Psoas muscle (tissue), 8 donors: Measurements from ENCODE around the gene EYS. TPM values are rescaled to one million over a fixed set of nuclear protein-coding genes. Genes with fewer than 3 reads are reported as not detected.

Source experiments
- ATAC-seq, 4 donors: fragments of 200-7000 bp; cut with Tn5 transposase; one replicate each; pipeline ENCODE4 v1.9.1; 2020; ENCODE audit warnings: moderate library complexity in 3 of 4, mild to moderate bottlenecking in 2 of 4
- DNase-seq, 2 donors: peaks; one replicate each; pipeline ENCODE4 v3.0.0-alpha.2; 2020
- H3K27ac ChIP-seq: fragments of 200-600 bp; one replicate; pipeline ENCODE4 v1.8.0; 2022
- H3K27me3 ChIP-seq, 3 donors: fragments of 200-600 bp in 1 of 3; one replicate each; pipeline versions ENCODE4 v1.6.1 to v1.8.0; 2013 to 2022; ENCODE audit warnings: low read length in 2 of 3, mild to moderate bottlenecking in 2 of 3, moderate library complexity in 1 of 3; ENCODE audit not compliant: insufficient read depth in 3 of 3
- H3K36me3 ChIP-seq, 2 donors: fragments of 200-600 bp in 1 of 2; one replicate each; pipeline versions ENCODE4 v1.6.1 to v1.8.0; 2013 to 2022; ENCODE audit warnings: low read depth in 1 of 2, mild to moderate bottlenecking in 1 of 2, moderate library complexity in 1 of 2; ENCODE audit not compliant: insufficient read depth in 1 of 2
- H3K4me1 ChIP-seq: fragments of 200-600 bp; one replicate; pipeline ENCODE4 v1.8.0; 2022
- H3K4me3 ChIP-seq: fragments of 200-600 bp; one replicate; pipeline ENCODE4 v1.8.0; 2022; ENCODE audit warnings: mild to moderate bottlenecking
- H3K9me3 ChIP-seq: fragments of 200-600 bp; one replicate; pipeline ENCODE4 v1.8.0; 2022
- CTCF ChIP-seq: fragments of 200-600 bp; IDR thresholded peaks from one replicate; pipeline ENCODE4 v1.8.0; 2022; ENCODE audit warnings: antibody characterized with exemption
- WGBS, 3 donors: extraction: QIAGEN DNeasy Blood & Tissue Kit; methylation state at CpG; one replicate each; pipeline versions ENCODE4 v1.1.6 to v1.1.7; 2013; 5-methylcytosine and 5-hydroxymethylcytosine counted together
- intact Hi-C, 2 donors: fragments of 100-400 bp; cut with DNase I; formaldehyde crosslinking; loops; one replicate each; pipeline versions ENCODE4 v1.11.0 to v1.14.2; 2022
- polyA plus RNA-seq, 3 donors: library from polyadenylated mRNA; stranded (reverse); fragments of 200-250 nt; gene quantifications; one replicate each; pipeline ENCODE4 v1.2.3, GENCODE V29; 2013
- total RNA-seq, 4 donors: library from RNA; stranded (reverse); fragmentation: NEBNext Ultra II Directional in 2 of 4; extraction: Animal tissue kit (Norgen Biotek cat#: 25700) in 2 of 4; gene quantifications; one replicate each; pipeline versions ENCODE4 v1.2.1 to v1.2.4, GENCODE V29; 2021 to 2023
- donor health status: healthy with polysubstance abuse.
- donor health status: DM: no; HTN: no; CAD: no; lungs with moderate emphysema.
- donor health status: Bipolar disorder and iron deficiency.
- donor health status: healthy.
- donor health status: DM: yes; HTN: yes; CAD: no.
- donor health status: DM: no; HTN: no; CAD: no.
- donor health status: DM: no; HTN: no; CAD: no.
- donor health status: DM: yes; HTN: yes; CAD: no.

Gene EYS
- total and polyA plus RNA-seq, 7 donors = under 0.01 TPM; not detected in 6

DNA sequence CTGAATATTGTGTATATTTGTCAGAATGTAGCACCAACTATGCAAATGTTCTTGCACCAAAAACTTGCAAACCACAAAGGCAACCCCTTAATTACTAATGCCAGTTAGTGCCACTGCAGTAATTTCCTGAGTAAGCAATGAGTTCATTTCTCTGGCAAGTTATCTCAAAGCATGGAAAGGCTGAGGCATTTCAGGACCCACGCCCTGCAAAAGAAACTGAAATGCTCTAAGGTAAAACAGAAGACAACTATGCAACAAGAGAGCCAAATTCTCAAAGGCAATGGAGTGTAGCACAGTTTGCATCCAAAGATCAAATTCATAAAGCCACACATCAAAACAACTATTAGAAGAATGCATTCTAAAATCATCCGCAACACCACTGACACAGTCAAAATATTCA is 994.4 kb downstream of the EYS start:
- no peaks in the 10 kb centered on the region for H3K36me3 ChIP-seq
- 45 to 58% (median 46%) methylated on average over 2 of the region's 2 CpGs for WGBS, 3 donors
- ATAC-seq = no peak
- no peak for DNase-seq
- H3K4me3 ChIP-seq = no peak overlapping the region
- no peaks in the 10 kb centered on the region for H3K9me3 ChIP-seq
- H3K4me1 ChIP-seq = no peaks in the 10 kb centered on the region
- TF ChIP-seq CTCF = no peak
- H3K27ac ChIP-seq = no peak overlapping the region
- intact Hi-C loops = no loop called here
- H3K27me3 ChIP-seq = no peaks in the 10 kb centered on the region

DNA sequence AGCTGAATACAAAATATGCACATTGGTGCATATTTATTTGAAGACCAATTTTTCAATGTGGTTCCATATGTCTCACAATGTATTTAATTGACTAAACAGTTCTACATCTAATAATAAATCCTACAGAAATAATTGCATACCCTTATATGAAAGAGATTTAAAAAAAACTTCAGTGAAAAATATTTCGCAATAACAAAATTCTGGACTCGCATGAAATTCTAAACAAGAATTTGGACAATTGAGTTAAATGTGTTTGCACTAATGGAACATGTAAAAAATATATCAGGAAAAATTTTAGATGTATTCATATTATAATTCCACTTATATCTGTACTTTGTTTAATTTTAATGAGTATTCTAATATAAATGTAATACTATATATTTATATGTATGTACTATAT is 1003.1 kb downstream of the EYS start:
- 47 to 48% (median 47%) methylated on average over 2 of the region's 2 CpGs for WGBS, 3 donors
- TF ChIP-seq CTCF = no peak
- no peaks in the 10 kb centered on the region for H3K36me3 ChIP-seq
- H3K27ac ChIP-seq = no peak overlapping the region
- H3K4me3 ChIP-seq = no peak overlapping the region
- no peak for DNase-seq
- H3K4me1 ChIP-seq = no peaks in the 10 kb centered on the region
- H3K9me3 ChIP-seq = no peaks in the 10 kb centered on the region
- H3K27me3 ChIP-seq = no peaks in the 10 kb centered on the region
- intact Hi-C loops = no loop called here
- ATAC-seq = no peak

- 88 to 91% (median 90%) methylated on average over 1 of the region's 1 CpG for WGBS, 3 donors
- ATAC-seq (no peak), DNase-seq (no peak)
- Histone ChIP-seq H3K9me3 (peaks cover 14% of the 10 kb centered on the region), H3K27me3 (no peaks in the 10 kb centered on the region), H3K36me3 (no peaks in the 10 kb centered on the region), H3K27ac (no peak overlapping the region), H3K4me3 (no peak overlapping the region), H3K4me1 (no peaks in the 10 kb centered on the region)
- intact Hi-C loops = no loop called here
- no peak for TF ChIP-seq CTCF
These were observed 1011.0 kb downstream of the EYS start for GRCh38 chr6:64696053-64696452.

GRCh38 chr6:64694356-64694755 is 1012.7 kb downstream of the EYS start:
- no peaks in the 10 kb centered on the region for H3K27me3 ChIP-seq
- 57 to 83% (median 81%) methylated on average over 3 of the region's 3 CpGs for WGBS, 3 donors
- H3K27ac ChIP-seq = no peak overlapping the region
- DNase-seq (no peak), ATAC-seq (no peak)
- H3K4me3 ChIP-seq = no peak overlapping the region
- H3K36me3 ChIP-seq = no peaks in the 10 kb centered on the region
- no peaks in the 10 kb centered on the region for H3K4me1 ChIP-seq
- intact Hi-C loops = no loop called here
- no peak for TF ChIP-seq CTCF
- peaks cover 14% of the 10 kb centered on the region for H3K9me3 ChIP-seq

- ATAC-seq (no peak), DNase-seq (no peak)
- WGBS, 3 donors = 81 to 84% (median 83%) methylated on average over 3 of the region's 3 CpGs
- Histone ChIP-seq H3K4me3 (no peak overlapping the region), H3K9me3 (peaks cover 4% of the 10 kb centered on the region), H3K27ac (no peak overlapping the region), H3K36me3 (no peaks in the 10 kb centered on the region), H3K4me1 (no peaks in the 10 kb centered on the region), H3K27me3 (no peaks in the 10 kb centered on the region)
- intact Hi-C loops = no loop called here
- TF ChIP-seq CTCF = no peak
These were observed 1016.0 kb downstream of the EYS start for GRCh38 chr6:64691064-64691463.
